GM19239 (cell line): Measurements from ENCODE around the gene PLEKHM2.

Experiments
- DNase-seq: peaks from one replicate; pipeline ENCODE4 v3.0.0; 2011; ENCODE audit warnings: low spot score; ENCODE audit not compliant: insufficient read length
- FAIRE-seq: peaks from 2 replicates; lab custom pipeline; 2011; peaks lifted over from hg19 to GRCh38; lab: Jason Lieb, UNC

Gene PLEKHM2

GRCh38 chr1:15771836-15772515, 87.9 kb downstream of the PLEKHM2 start:
- DNase-seq (no peak), FAIRE-seq (no peak)

DNA sequence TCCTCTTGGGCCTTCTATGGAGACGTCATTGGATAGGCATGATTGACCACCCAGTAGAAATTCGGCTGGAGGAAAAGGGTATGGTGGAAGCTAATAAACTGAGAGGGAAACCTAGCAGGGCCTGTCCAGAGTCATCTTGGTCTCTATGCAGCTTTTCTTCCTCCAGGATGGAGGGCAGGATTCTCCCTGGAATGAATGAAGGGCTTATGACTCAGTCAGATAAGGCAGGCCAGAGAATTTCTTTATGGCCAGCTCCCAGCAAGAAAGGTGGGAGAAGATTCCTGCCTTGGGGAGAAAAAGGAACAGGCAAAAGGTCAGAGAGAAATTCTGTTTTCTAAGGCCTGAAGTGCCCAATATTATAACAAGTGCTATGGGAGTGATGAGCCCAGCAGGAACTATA, 91.6 kb downstream of the PLEKHM2 start:
- DNase-seq (no peak), FAIRE-seq (no peak)

DNA sequence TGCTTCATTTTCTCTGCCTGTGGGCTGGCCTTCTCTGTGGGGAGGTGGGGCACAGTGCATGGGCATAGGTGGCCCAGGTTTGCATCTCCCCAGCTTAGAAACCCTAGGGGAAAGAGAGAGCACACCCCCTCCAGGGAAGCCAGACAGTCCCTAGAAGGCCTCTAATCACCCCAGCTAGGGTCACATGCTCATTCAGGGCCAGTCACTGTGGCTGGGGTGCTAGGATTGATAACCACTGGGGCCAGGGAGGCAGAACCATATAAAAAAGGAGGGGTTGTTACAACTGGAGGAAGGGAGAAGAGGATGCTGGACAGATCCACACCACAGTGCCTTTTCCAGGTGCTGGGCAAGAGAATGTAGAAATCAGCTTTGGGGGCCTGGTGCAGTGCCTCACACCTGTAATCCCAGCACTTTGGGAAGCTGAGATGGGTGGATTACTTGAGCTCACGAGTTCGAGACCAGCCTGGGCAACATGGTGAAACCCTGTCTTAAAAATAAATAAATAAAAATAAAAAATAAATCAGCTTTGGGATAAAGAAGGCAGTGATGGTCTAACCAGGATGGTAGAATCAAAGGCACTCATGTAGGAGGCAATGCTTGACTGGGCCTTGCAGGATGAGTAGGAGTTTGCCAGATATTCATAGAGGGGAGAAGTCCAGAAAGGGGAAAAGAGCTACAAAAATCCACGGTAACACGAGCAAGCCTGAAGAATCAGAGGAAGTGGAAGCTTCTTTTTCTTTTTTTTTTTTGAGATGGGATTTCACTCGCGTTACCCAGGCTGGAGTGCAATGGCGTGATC, 94.0 kb downstream of the PLEKHM2 start:
- FAIRE-seq: no peak
- no peak for DNase-seq
